ENCODE data around the gene MINDY4.

DNA sequence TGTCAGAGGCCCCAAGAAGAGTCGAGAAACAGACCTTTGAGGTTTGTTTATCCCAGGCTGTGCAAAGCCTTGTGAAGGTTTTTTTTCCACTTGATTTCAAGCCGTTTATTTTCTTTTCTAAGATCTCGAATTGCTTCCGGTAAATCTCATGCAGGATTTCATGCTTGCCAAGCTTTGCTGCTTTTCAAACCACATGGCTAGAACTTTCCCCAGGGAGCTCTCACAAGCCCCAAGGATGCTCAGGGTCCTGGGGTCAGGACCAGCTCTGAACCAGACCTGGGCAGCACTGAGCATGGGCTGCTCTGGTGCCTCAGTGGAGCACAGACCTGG lies 92.5 kb downstream of the MINDY4 start:
- TF ChIP-seq, protein P1, sequence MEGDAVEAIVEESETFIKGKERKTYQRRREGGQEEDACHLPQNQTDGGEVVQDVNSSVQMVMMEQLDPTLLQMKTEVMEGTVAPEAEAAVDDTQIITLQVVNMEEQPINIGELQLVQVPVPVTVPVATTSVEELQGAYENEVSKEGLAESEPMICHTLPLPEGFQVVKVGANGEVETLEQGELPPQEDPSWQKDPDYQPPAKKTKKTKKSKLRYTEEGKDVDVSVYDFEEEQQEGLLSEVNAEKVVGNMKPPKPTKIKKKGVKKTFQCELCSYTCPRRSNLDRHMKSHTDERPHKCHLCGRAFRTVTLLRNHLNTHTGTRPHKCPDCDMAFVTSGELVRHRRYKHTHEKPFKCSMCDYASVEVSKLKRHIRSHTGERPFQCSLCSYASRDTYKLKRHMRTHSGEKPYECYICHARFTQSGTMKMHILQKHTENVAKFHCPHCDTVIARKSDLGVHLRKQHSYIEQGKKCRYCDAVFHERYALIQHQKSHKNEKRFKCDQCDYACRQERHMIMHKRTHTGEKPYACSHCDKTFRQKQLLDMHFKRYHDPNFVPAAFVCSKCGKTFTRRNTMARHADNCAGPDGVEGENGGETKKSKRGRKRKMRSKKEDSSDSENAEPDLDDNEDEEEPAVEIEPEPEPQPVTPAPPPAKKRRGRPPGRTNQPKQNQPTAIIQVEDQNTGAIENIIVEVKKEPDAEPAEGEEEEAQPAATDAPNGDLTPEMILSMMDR (IDR thresholded peaks at IDR 0.05) = no peak
- TF ChIP-seq POLR2A (IDR thresholded peaks at IDR 0.05) = no peak
